ENCODE data around the gene NPNT. TPM values are rescaled to one million over a fixed set of nuclear protein-coding genes. Genes with fewer than 3 reads are reported as not detected.

NPNT gene
- polyA plus RNA-seq, 1 donor: 199 TPM

DNA sequence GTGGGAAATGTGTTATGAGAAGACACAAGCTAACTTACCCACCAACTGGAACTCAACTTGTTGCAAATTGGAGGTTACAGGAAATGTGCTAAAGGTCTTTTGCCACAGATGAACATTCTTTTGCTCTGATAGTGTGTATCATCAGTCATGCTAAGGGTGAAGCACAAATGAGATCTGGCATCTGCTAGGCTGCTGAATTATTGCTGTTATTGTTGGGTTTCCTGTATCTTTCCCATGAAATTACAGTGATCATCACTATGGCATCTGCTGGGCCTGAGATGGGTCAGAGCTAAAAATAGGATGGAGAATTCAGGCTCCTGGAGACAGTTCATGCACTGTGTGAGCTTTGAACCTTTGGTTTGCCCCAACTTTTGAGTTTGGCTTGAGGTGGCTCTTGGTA, 124.5 kb downstream of the NPNT start:
- DNase-seq: no peak

Other genes with a start within 250 kb of the NPNT start
- gene INTS12, start 186.8 kb upstream of the NPNT start, polyA plus RNA-seq (ENCODE audit: insufficient read length): 37.7 TPM
- gene GSTCD, start 186.7 kb upstream of the NPNT start, polyA plus RNA-seq (ENCODE audit: insufficient read length): 23.1 TPM

Data from left kidney (tissue), 2 donors.